Pancreas (tissue), 10 donors: ENCODE data around the gene TIMM10. TPM values are rescaled to one million over a fixed set of nuclear protein-coding genes. Genes with fewer than 3 reads are reported as not detected.

Source experiments
- ATAC-seq, 4 donors: fragments of 200-7000 bp; cut with Tn5 transposase; one replicate each; pipeline versions ENCODE4 v1.8.0 to v1.9.1; 2020; ENCODE audit warnings: mild to moderate bottlenecking in 4 of 4, moderate library complexity in 4 of 4
- DNase-seq, 6 donors: peaks; one replicate each; pipeline ENCODE4 v3.0.0-alpha.2; 2020
- FAIRE-seq: peaks from 2 replicates; lab custom pipeline; 2012; peaks lifted over from hg19 to GRCh38; lab: Jason Lieb, UNC
- H3K27ac ChIP-seq, 4 donors: fragments of 200-600 bp; sonication (generic); 1 replicate in 3 of 4; 2 replicates in 1 of 4; pipeline versions ENCODE4 v1.5.0 to v1.8.0; 2020
- H3K27me3 ChIP-seq, 4 donors: fragments of 200-600 bp; one replicate each; pipeline ENCODE4 v1.8.0; 2021
- H3K36me3 ChIP-seq, 3 donors: fragments of 200-600 bp; sonication (generic) in 1 of 3; one replicate each; pipeline versions ENCODE4 v1.5.0 to v1.8.0; 2020 to 2021
- H3K4me1 ChIP-seq, 3 donors: fragments of 200-600 bp; one replicate each; pipeline ENCODE4 v1.8.0; 2021
- H3K4me3 ChIP-seq, 4 donors: fragments of 200-600 bp; sonication (generic) in 2 of 4; one replicate each; pipeline versions ENCODE4 v1.5.0 to v1.8.0; 2020 to 2021
- H3K9me3 ChIP-seq, 4 donors: fragments of 200-600 bp; one replicate each; pipeline ENCODE4 v1.8.0; 2021
- CTCF ChIP-seq, 4 donors: fragments of 200-600 bp; sonication (generic) in 3 of 4; IDR thresholded peaks; one replicate each; pipeline versions ENCODE4 v1.5.0 to v1.8.0; 2021; ENCODE audit warnings: antibody characterized with exemption in 4 of 4
- WGBS, 2 donors: extraction: QIAGEN DNeasy Blood & Tissue Kit; methylation state at CpG; one replicate each; pipeline ENCODE4 v1.1.7; 2013; 5-methylcytosine and 5-hydroxymethylcytosine counted together
- intact Hi-C, 3 donors: fragments of 100-400 bp; cut with DNase I; formaldehyde crosslinking; loops; one replicate each; pipeline versions ENCODE4 v1.11.1 to v1.14.2; 2022
- polyA plus RNA-seq, 2 donors: library from polyadenylated mRNA; stranded (reverse); fragments of 200-250 nt; gene quantifications; one replicate each; pipeline ENCODE4 v1.2.3, GENCODE V29; 2013
- total RNA-seq, 6 donors: library from RNA; stranded (reverse); fragmentation: NEBNext Ultra II Directional in 4 of 6; extraction: Animal tissue kit (Norgen Biotek cat#: 25700) in 4 of 6; gene quantifications; one replicate each; pipeline versions ENCODE4 v1.2.1 to v1.2.4, GENCODE V29; 2021 to 2023
- donor health status: healthy with polysubstance abuse.
- donor health status: DM: no; HTN: no; CAD: no; lungs with moderate emphysema.
- donor health status: DM: no; HTN: no; CAD: no.
- donor health status: control.
- donor health status: control.
- donor health status: Bipolar disorder and iron deficiency.
- donor health status: DM: yes; HTN: yes; CAD: no.
- donor health status: DM: no; HTN: no; CAD: no.
- donor health status: DM: no; HTN: no; CAD: no.
- donor health status: DM: yes; HTN: yes; CAD: no.

Gene TIMM10
- total and polyA plus RNA-seq, 8 donors: 12.2 to 32.6 (median 21.7) TPM

- peak in 1 of 6 donors; percentile 7 for DNase-seq
- Histone ChIP-seq H3K4me1 (peaks cover 0 to 4% (median 0%) of the 10 kb centered on the region in 3 donors), H3K27me3 (no peaks in the 10 kb centered on the region), H3K27ac (no peak overlapping the region), H3K36me3 (no peaks in the 10 kb centered on the region), H3K9me3 (no peaks in the 10 kb centered on the region), H3K4me3 (no peak overlapping the region)
- intact Hi-C loops: loop anchor here in 2 of 3 donors (5.0 to 10.0 kb wide), 2 partner anchors 41 to 49 kb away; no protein-coding TSS in a partner anchor
- WGBS, 2 donors: 89 to 95% methylated on average over 4 of the region's 4 CpGs
- no peak for FAIRE-seq
- no peak for ATAC-seq
- no peak for TF ChIP-seq CTCF (IDR thresholded peaks at IDR 0.05)
Measured at GRCh38 chr11:57523419-57523818, 7.1 kb downstream of the TIMM10 start.

GRCh38 chr11:57521116-57521515 lies 9.4 kb downstream of the TIMM10 start:
- ATAC-seq (no peak), DNase-seq (no peak), FAIRE-seq (no peak)
- intact Hi-C loops: loop anchor here in 2 of 3 donors (5.0 to 10.0 kb wide), 2 partner anchors 39 to 46 kb away; no protein-coding TSS in a partner anchor
- H3K27ac ChIP-seq: no peak overlapping the region
- WGBS, 2 donors: 93 to 95% methylated on average over 2 of the region's 2 CpGs
- no peak for TF ChIP-seq CTCF (IDR thresholded peaks at IDR 0.05)
- no peaks in the 10 kb centered on the region for H3K4me1 ChIP-seq
- H3K27me3 ChIP-seq: no peaks in the 10 kb centered on the region
- H3K4me3 ChIP-seq: no peak overlapping the region
- H3K9me3 ChIP-seq: no peaks in the 10 kb centered on the region
- no peaks in the 10 kb centered on the region for H3K36me3 ChIP-seq

- FAIRE-seq (no peak), DNase-seq (no peak), ATAC-seq (no peak)
- no peaks in the 10 kb centered on the region for H3K4me1 ChIP-seq
- intact Hi-C loops: loop anchor here in 1 of 3 donors (10.0 kb wide), 1 partner anchor 51 kb away; the partner anchor contains the start of gene RTN4RL2
- H3K27ac ChIP-seq: peak overlapping the region in 3 of 4 donors; percentile 71 to 89 (median 76)
- TF ChIP-seq CTCF (IDR thresholded peaks at IDR 0.05): no peak
- no peaks in the 10 kb centered on the region for H3K27me3 ChIP-seq
- WGBS, 2 donors: 10 to 11% methylated on average over 5 of the region's 5 CpGs
- no peaks in the 10 kb centered on the region for H3K36me3 ChIP-seq
- H3K9me3 ChIP-seq: no peaks in the 10 kb centered on the region
- H3K4me3 ChIP-seq: peak overlapping the region; percentile 76 to 96 (median 88)
Measured at GRCh38 chr11:57516061-57516443, 14.5 kb downstream of the TIMM10 start.

GRCh38 chr11:57515332-57516060 lies 15.1 kb downstream of the TIMM10 start, which contains the start of gene SLC43A1:
Gene SLC43A1, minus strand, starts transcription at chr11:57515702. Its CDS starts 1,591 bp downstream, at chr11:57514111.
- TF ChIP-seq CTCF (IDR thresholded peaks at IDR 0.05): no peak
- ATAC-seq (peak; percentile 73 to 81 (median 74)), FAIRE-seq (no peak), DNase-seq (peak; percentile 78 to 90 (median 80))
- Histone ChIP-seq H3K36me3 (no peaks in the 10 kb centered on the region), H3K4me3 (peak within 1 kb of the TSS; percentile 76 to 96 (median 88)), H3K27ac (peak within 1 kb of the TSS; percentile 71 to 89 (median 80)), H3K4me1 (peaks cover 0 to 3% (median 0%) of the 10 kb centered on the region in 3 donors), H3K27me3 (no peaks in the 10 kb centered on the region), H3K9me3 (no peaks in the 10 kb centered on the region)
- 0% methylated on average over 55 to 66 of the region's 66 CpGs for WGBS, 2 donors
- intact Hi-C loops: loop anchor here in 1 of 3 donors (10.0 kb wide), 1 partner anchor 51 kb away; the partner anchor contains the start of gene RTN4RL2
